ENCODE measurements around the gene C11orf86.
"Not testable (repeated sequence)": the region's sequence is repeated elsewhere in the genome, so short reads cannot be mapped to it uniquely, and the experiment has no call there.

Gene C11orf86

DNA sequence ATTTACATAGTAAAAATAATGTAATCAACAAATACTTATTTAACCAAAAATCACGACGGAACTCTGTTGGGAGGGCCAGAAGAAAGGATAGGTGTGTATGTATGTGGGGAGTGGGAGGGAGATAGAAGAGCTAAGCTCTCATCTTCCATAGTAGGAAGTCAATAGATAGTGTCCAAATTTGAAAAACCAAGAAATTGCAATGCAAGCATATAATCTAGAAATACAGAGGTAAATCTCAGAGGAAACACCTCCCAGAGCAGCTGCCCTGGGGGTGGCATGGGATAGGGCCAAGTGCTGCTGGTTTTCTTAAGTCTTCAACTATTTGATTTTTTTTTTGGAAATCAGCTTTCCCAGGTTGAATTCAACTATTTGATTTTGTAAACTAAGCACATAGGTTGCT, 16.9 kb downstream of the C11orf86 start:
- no peak for DNase-seq

- no peak for DNase-seq
These were observed 21.6 kb downstream of the C11orf86 start for GRCh38 chr11:66996609-66997273.

DNA sequence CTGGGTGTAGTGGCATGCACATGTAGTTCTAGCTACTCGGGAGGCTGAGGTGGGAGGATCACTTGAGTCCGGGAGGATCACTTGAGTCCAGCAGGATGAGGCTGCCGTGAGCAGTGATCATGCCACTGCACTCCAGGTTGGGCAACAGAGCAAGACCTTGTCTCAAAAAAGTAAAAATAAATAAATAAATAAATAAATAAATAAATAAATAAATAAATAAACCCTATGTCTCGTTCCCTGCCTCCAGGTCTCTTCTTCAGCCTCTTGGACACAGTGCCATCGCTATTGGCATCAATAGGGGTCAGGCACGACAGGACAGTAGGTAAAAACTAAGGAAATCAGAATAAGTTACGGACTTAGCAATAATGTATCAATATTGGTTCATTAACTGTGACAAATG, 24.5 kb downstream of the C11orf86 start:
- DNase-seq: no peak

DNA sequence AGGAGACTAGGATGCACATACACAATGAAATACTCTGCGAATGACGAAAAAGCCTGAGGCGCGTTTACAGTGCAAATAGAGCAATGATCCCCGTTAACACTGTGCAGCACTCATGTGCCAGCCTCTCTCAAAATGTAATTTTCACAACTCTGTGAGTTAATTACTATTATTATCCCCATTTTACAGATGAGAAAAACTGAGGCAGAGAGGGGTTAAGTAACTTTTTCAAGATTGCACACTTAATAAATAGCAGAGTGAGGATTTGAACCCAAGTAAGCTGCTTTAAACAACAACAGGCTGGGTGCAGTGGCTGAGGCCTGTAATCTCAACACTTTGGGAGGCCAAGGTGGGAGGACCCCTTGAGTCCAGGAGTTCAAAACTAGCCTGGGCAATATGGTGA, 26.2 kb downstream of the C11orf86 start:
- no peak for DNase-seq

GRCh38 chr11:67002297-67002913, 27.3 kb downstream of the C11orf86 start:
- no peak for DNase-seq

DNA sequence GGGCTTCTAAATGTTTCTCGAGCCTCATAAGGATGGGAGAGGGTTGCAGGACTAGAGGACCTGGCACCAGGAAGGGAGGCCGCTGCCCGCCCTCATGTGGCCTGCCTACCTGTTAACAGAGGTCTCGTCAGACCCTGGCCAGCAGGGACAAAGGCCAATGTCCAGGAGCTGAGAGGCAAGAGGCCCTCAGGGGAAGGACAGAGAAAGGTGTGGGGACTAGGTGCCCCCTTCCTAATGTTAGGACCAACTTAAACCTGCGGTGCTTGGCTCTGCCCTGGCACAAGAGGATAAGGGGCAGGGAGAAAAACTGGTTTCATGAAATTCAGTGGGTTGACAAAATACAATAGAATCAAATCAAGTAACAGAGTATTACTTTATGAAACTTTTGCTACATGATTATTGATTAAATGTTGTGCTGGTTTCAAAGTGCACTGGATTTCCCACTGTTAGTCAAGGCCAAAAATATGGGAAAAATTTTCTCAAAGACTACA, 27.9 kb downstream of the C11orf86 start:
- no peak for DNase-seq

DNA sequence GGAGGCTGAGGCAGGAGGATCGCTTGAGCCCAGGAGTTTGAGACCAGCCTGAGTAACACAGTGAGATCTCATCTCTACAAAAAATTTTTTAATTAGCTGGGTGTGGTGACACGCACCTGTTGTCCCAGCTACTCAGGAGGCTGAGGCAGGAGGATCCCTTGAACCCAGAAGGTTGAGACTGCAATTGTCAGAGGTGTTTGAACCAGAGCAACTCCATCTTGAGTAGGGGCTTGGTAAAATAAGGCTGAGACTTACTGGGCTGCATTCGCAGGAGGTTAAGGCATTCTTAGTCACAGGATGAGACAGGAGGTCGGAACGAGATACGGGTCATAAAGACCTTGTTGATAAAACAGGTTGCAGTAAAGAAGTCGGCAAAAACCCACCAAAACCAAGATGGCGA, 30.1 kb downstream of the C11orf86 start:
- not testable (repeated sequence) for DNase-seq

DNA sequence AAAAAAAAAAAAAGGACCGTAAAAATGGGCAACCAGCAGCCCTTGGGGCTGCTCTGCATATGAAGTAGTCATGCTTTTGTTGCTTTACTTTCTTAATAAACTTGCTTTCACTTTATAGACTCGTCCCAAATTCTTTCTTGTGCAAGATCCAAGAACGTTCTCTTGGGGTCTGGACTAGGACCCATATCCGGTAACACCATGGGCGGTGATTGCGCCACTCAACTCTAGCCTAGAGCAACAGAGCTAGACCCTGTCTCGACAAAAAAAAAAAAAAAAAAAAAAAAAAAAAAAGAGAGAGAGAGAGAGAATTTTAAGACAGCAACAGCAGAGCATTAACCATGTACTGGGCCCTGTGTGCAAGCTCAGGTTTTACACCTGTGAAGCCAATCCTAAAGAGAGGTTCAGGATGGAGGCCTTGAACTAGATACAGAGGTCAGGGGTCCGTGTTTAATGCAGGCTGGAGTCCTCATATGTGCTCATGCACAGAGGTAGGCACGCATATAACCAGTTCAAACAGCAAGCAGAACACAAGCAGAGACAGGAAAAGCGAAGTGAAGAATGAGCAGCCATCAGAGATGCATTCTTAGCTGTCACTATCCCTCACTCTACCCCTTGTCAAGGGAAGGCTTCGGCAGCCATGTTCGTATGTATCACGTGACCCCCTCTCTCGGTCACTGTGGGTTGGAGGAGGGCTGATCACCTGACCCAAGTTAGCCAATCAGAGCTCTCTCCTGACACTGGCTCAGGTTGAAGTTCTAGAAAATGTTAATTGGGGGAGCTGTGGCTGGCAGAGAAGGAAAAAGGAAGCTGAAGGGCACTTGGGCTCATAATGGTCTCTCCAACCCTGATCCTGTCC, 31.2 kb downstream of the C11orf86 start:
- DNase-seq: peak; percentile 59

GRCh38 chr11:67007126-67007525, 32.0 kb downstream of the C11orf86 start:
- DNase-seq: no peak

GRCh38 chr11:67010296-67010905, 35.3 kb downstream of the C11orf86 start:
- no peak for DNase-seq

- no peak for DNase-seq
These were observed 38.5 kb downstream of the C11orf86 start for GRCh38 chr11:67013511-67014045.

GRCh38 chr11:67014343-67014742, 39.2 kb downstream of the C11orf86 start:
- DNase-seq: no peak

DNA sequence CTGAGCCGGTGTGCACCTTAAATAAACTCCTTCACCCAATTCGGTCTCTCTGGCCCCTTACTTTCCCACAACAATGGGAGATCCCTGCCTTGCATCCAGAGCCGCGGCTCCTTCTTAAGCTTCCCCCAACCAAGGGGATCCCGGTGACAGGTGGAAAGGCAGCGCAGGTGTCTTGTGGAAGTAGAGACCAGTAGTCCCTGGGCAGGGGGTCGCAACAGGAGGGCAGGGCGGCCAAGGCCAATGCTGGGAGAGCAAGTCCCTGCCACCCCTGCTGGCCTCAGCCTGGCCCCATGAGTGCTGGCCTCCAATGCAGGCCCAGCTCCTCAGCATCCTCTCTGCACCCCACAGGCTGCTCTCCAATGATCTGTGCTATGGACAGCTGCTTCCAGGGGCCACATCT, 39.9 kb downstream of the C11orf86 start:
- DNase-seq: no peak

- DNase-seq: no peak
These were observed 41.4 kb downstream of the C11orf86 start for GRCh38 chr11:67016550-67016949.

DNA sequence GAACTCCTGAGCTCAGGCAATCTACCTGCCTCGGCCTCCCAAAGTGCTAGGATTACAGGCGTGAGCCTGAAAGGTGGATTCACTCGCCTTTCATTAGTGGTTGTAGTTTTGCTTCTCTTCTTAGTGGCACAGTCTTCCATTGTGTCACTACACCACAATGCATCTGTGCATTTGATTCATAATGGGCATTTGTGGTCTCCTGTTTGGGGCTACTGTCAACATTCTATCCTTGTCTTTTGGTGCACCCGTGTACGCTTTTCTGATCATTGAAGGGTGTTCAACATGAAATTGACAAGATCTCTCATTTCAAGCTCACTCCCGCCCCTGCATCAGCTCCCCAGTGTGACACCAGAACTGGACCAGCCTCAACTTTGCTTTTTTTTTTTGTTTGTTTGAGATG, 45.8 kb downstream of the C11orf86 start:
- DNase-seq: no peak

DNA sequence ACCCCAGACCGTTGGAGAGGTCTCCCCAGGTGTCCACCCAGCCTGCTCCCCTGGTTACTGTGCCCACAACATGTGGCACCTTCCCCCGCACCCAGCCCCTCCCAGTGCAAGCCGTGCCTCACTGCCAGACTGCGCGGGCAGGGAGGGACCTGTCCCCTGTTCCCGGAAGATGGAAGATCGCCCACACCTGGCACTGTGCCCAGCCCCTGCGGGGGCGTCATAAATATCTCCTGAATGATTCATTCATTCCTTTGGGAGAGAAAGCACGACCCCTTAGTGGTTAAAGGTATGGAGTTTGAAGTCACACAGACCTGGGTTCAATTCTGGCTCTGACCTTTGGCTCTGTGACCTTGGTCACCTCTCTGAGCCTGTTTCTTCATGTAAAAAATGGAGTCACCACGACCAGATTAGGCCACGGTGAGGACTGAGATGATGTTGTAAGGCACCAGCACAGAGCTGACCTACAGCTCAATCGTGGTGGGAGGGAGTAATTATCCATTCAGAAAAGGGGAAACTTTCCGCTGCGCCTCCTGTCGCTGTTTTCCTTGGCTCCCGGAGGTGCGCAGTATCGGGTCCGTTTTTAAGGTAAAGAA, 47.3 kb downstream of the C11orf86 start:
- no peak for DNase-seq

DNA sequence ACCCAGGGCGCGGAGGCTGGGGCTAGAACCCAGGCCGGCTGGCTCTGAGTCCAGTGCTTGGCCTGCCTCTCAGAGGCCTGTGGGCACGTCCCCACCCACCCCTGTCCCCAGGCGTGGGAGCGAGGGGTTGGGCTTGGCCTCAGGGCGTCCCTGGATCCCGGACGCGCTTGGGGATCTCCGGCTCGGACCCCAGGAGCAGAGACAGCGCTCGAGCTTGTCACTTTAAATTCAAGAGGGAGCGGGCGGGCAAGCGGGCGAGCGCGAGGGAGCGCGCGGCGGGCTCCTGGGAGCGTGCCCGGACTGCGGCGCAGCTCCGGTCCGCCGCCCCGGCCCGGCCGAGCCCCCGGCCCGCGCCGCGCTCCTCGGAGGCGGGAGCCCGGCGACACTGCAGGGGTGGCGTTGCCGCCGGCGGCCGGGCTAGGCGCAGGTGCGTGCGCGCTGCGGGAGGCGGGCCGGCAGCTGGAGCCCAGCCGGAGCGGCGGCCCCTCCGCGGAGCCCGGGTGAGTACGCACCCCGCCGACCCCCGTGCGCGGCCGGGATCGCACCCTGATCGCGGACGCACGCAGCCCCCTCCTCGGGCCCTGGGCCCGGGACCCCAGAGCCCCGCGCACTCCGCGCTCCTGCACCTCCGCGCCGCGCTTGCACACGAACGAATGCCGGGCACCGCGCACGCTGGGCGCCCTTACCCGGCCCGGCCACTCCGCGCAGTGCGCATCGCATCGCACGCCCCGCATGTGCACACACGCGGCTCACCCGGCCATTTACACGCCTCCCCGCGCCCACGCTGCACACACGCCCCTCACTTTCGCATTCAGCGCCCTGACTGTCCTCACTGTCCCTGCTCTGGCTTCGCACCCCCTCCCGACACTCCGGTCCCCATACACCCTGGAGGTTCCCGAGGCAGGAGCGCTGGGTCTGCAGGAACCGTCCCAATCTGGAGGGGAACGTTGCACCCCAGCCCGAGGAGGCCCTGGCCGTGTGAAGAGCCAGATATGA, 48.2 kb downstream of the C11orf86 start, which contains the start of gene SYT12:
Gene SYT12 (plus strand): TSS at position 174 of the 996 bp plus-strand sequence. CDS start 7,011 bp downstream, outside the sequence.
- DNase-seq: peak; percentile 30

DNA sequence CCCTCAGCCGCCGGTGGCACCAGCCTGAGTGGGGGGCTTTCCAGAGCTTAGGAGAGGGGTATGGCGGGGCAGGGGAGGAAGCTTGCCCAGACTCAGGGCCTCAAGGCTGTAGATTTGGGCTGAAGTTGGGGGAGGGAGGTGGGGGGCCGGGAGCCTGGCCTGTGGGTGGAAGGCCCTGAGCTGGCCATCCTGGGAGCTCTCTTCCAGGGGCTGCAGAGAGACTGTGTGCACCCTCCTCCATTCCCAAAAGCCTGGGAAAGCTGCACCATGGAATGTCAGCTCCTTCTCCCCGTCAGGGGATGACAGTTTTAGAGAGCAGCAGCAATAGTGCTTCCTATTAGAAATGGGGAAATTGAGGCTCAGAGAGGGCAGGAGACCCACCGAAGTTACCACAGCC, 48.9 kb downstream of the C11orf86 start:
- DNase-seq: no peak

DNA sequence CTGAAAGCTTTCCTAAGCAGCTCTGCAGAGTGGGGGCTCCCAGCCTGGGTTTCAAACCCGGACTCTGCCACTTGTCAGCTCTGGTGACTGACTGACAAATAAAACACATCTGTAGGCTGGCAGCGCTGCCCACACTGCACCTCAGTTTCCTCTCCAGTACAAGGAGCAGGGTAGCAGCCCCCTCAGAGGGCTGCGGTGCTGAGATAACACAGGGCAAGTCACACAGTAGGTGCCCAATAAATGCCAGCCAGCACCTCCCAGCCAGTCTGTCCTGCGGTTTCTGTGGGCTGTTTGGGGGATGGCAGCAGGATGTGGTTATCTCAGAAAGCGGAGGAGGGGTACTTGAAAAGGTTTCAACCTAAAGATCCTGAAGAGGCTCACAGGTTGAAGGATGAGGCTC, 49.3 kb downstream of the C11orf86 start:
- peak; percentile 58 for DNase-seq

DNA sequence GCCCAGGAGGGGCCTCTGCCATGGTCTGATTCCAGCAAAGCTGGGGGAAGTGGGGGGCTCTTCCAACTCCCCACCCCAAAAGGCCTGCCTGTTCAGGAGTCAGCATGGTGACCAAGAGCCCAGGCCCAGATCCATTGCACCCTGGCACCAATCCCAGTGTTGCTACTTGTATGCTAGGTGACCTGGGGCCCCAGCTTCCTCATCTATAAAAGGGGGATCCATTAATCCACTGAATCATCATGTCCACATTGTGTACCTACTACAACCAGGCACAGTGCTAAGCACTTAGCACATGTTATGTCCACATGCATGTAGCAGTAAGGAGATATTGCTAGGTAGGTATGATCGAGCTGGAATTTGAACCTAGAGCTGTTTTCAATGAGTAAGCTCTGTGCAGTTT, 49.9 kb downstream of the C11orf86 start:
- no peak for DNase-seq

DNA sequence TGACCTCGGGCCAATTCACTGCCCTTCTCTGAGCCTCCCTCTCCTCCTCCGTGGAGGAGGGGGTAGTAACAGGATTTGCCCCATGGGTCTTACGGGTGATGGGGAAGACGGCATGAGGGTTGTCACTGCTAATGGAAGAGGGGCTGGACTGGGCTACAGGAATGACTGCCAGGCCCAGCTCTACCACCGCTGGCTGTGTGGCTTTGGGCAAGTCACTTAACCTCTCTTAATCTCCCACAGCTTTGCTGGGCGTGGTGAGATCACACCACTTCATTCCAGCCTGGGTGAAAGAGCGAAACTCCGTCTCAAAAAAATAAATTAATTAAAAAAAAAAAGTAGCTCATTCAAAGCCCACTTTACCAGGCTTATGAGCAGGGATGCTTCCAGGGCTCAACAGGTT, 50.6 kb downstream of the C11orf86 start:
- no peak for DNase-seq

All from activated CD4-positive, alpha-beta T cell treated with anti-CD3 and anti-CD28 coated beads for 48 hours (primary cell).